Kidney (tissue), 14 donors: ENCODE measurements around the gene RBMS3. TPM values are rescaled to one million over a fixed set of nuclear protein-coding genes. Genes with fewer than 3 reads are reported as not detected.

Experiments used
- DNase-seq, 5 donors: peaks; one replicate each; pipeline ENCODE4 v3.0.0-alpha.2; 2013 to 2020
- FAIRE-seq: peaks from 2 replicates; lab custom pipeline; 2012; peaks lifted over from hg19 to GRCh38; lab: Jason Lieb, UNC
- H3K27ac ChIP-seq, 2 donors: one replicate each; pipeline ENCODE4 v1.7.0; 2013; ENCODE audit warnings: low read depth in 2 of 2, low read length in 2 of 2, inconsistent platforms in 1 of 2
- H3K27me3 ChIP-seq: one replicate; pipeline ENCODE4 v1.7.1; 2013; ENCODE audit warnings: low read length, inconsistent platforms; ENCODE audit not compliant: control insufficient read depth, insufficient read depth
- H3K36me3 ChIP-seq, 3 donors: one replicate each; pipeline versions ENCODE4 v1.7.0 to v1.7.1; 2013; ENCODE audit warnings: low read length in 3 of 3, control low read depth in 1 of 3, inconsistent platforms in 1 of 3; ENCODE audit not compliant: insufficient read depth in 3 of 3, control insufficient read depth in 2 of 3
- H3K4me1 ChIP-seq, 3 donors: one replicate each; pipeline versions ENCODE4 v1.7.0 to v1.7.1; 2013; ENCODE audit warnings: low read length in 3 of 3, inconsistent platforms in 1 of 3, low read depth in 1 of 3; ENCODE audit not compliant: control insufficient read depth in 2 of 3, insufficient read depth in 2 of 3
- H3K4me3 ChIP-seq, 3 donors: one replicate each; pipeline versions ENCODE4 v1.7.0 to v1.8.1; 2013; ENCODE audit warnings: low read length in 3 of 3, control low read depth in 1 of 3, inconsistent platforms in 1 of 3
- H3K9ac ChIP-seq, 3 donors: one replicate each; pipeline versions ENCODE4 v1.7.0 to v1.7.1; 2013; ENCODE audit warnings: low read length in 3 of 3, control low read depth in 1 of 3, inconsistent platforms in 1 of 3
- H3K9me3 ChIP-seq, 3 donors: one replicate each; pipeline versions ENCODE4 v1.7.0 to v1.7.1; 2013; ENCODE audit warnings: low read length in 3 of 3, control low read depth in 1 of 3, inconsistent platforms in 1 of 3; ENCODE audit not compliant: control insufficient read depth in 2 of 3, insufficient read depth in 1 of 3
- CTCF ChIP-seq: IDR thresholded peaks from 3 replicates; pipeline ENCODE4 v1.5.1; 2012; ENCODE audit warnings: mild to moderate bottlenecking, moderate library complexity, borderline replicate concordance; ENCODE audit not compliant: insufficient read depth; ENCODE audit errors: extremely low read depth
- intact Hi-C: fragments of 100-400 bp; cut with DNase I; formaldehyde crosslinking; loops from one replicate; pipeline ENCODE4 v1.11.1; 2022
- polyA plus RNA-seq: library from polyadenylated mRNA; stranded (reverse); fragments of 350-450 nt; fragmentation: Illumina TruSeq; extraction: RNeasy Lipid Tissue Mini Kit (QIAGEN cat#74804); gene quantifications from one replicate; pipeline ENCODE4 v1.2.3, GENCODE V29; 2014; ENCODE audit warnings: low read depth, low replicate concordance; ENCODE audit not compliant: insufficient read depth
- total RNA-seq: library from RNA; stranded (reverse); fragmentation: NEBNext Ultra II Directional; extraction: Animal tissue kit (Norgen Biotek cat#: 25700); gene quantifications from one replicate; pipeline ENCODE4 v1.2.1, GENCODE V29; 2021
- donor health status: control.
- donor health status: control.
- donor health status: control.
- donor health status: control.
- donor health status: control.
- donor health status: DM: yes; HTN: yes; CAD: no.
- donor health status: Normal renal cell carcinoma (clear cell type).

Gene RBMS3
- total and polyA plus RNA-seq, 2 donors from 2014 or later: 3.2 to 48.8 TPM

GRCh38 chr3:29557825-29558224 lies 277.0 kb downstream of the RBMS3 start:
- intact Hi-C loops: no loop called here
- Histone ChIP-seq H3K36me3 (no peaks in the 10 kb centered on the region), H3K4me1 (peaks cover 0 to 3% (median 0%) of the 10 kb centered on the region in 3 donors), H3K9me3 (no peaks in the 10 kb centered on the region), H3K27ac (no peak overlapping the region), H3K4me3 (no peak overlapping the region), H3K27me3 (no peaks in the 10 kb centered on the region), H3K9ac (no peak overlapping the region)
- TF ChIP-seq CTCF: no peak
- FAIRE-seq (no peak), DNase-seq (no peak)

- Histone ChIP-seq H3K4me3 (no peak overlapping the region), H3K4me1 (peaks cover 0 to 3% (median 0%) of the 10 kb centered on the region in 3 donors), H3K9ac (no peak overlapping the region), H3K27ac (no peak overlapping the region), H3K9me3 (no peaks in the 10 kb centered on the region), H3K36me3 (no peaks in the 10 kb centered on the region), H3K27me3 (no peaks in the 10 kb centered on the region)
- FAIRE-seq (no peak), DNase-seq (no peak)
- intact Hi-C loops: no loop called here
- no peak for TF ChIP-seq CTCF
These were observed 279.0 kb downstream of the RBMS3 start for GRCh38 chr3:29559741-29560465.

- intact Hi-C loops: no loop called here
- TF ChIP-seq CTCF: no peak
- H3K27me3 ChIP-seq: no peaks in the 10 kb centered on the region
- no peak overlapping the region for H3K27ac ChIP-seq
- DNase-seq (no peak), FAIRE-seq (no peak)
- no peaks in the 10 kb centered on the region for H3K36me3 ChIP-seq
- no peak overlapping the region for H3K9ac ChIP-seq
- H3K4me3 ChIP-seq: no peak overlapping the region
- no peaks in the 10 kb centered on the region for H3K9me3 ChIP-seq
- H3K4me1 ChIP-seq: peaks cover 0 to 1% (median 0%) of the 10 kb centered on the region in 3 donors
These were observed 280.8 kb downstream of the RBMS3 start for GRCh38 chr3:29561651-29562149.
